H1 (cell line): ENCODE data around the gene POU2F1. TPM values are rescaled to one million over a fixed set of nuclear protein-coding genes. Genes with fewer than 3 reads are reported as not detected.

Experiments
- ATF3 ChIP-seq: IDR thresholded peaks from 2 replicates; pipeline ENCODE4 v1.6.1; 2011; ENCODE audit warnings: low read depth, mild to moderate bottlenecking, low read length; ENCODE audit not compliant: insufficient read depth
- CEBPB ChIP-seq: IDR thresholded peaks from 2 replicates; pipeline ENCODE4 v1.6.1; 2012; ENCODE audit warnings: low read depth, low read length
- CHD7 ChIP-seq: fragments of 300-600 bp; sonication (generic); IDR thresholded peaks from 2 replicates; pipeline ENCODE4 v1.7.1; 2012; ENCODE audit warnings: low read length, moderate library complexity, mild to moderate bottlenecking, inconsistent platforms; ENCODE audit not compliant: insufficient replicate concordance
- CREB1 ChIP-seq: IDR thresholded peaks from 2 replicates; pipeline ENCODE4 v1.6.1; 2012; ENCODE audit warnings: inconsistent platforms
- CTCF ChIP-seq, 3 experiments: IDR thresholded peaks; 1 replicate in 2 of 3; 2 replicates in 1 of 3; pipeline versions ENCODE4 v1.5.1 to v1.6.1; 2011; ENCODE audit warnings: low read length in 3 of 3, mild to moderate bottlenecking in 3 of 3, inconsistent platforms in 2 of 3, low read depth in 1 of 3, moderate library complexity in 1 of 3; ENCODE audit not compliant: insufficient read depth in 1 of 3; ENCODE audit errors: control extremely low read depth in 1 of 3
- RBBP5 ChIP-seq: IDR thresholded peaks from 2 replicates; pipeline ENCODE4 v1.7.1; 2012; ENCODE audit warnings: low read depth, mild to moderate bottlenecking, inconsistent platforms, low read length, moderate library complexity, borderline replicate concordance
- polyA plus RNA-seq, 7 experiments: library from polyadenylated mRNA; depleted of rRNA in 3 of 7; stranded (reverse) in 5 of 7; unstranded in 2 of 7; fragments of >200 nt in 5 of 7; fragments of 200-250 nt in 2 of 7; gene quantifications; 1 replicate in 5 of 7; 2 replicates in 1 of 7; 4 replicates in 1 of 7; pipeline versions ENCODE4 v1.2.1 to v1.2.3, GENCODE V29; 2011 to 2013; ENCODE audit warnings: missing spikeins in 2 of 7, mixed read lengths in 2 of 7
- total RNA-seq: library from RNA; stranded (reverse); fragmentation: NEBNext Ultra II Directional; extraction: Animal tissue kit (Norgen Biotek cat#: 25700); gene quantifications from 2 replicates; pipeline ENCODE4 v1.2.1, GENCODE V29; 2021

Gene POU2F1
- total and polyA plus RNA-seq, 2 of the 8 experiments (the other 6 are each of a cell fraction or from before 2014, with no cell fraction given): 37.0 to 57.2 TPM

GRCh38 chr1:167200749-167201148 lies 19.9 kb upstream of the POU2F1 start (continued):
- TF ChIP-seq ATF3 (no peak), RBBP5 (no peak), CEBPB (no peak), CHD7 (no peak), CTCF (IDR thresholded peaks at IDR 0.05; ENCODE audit: control extremely low read depth in 1 of 3, insufficient read depth in 1 of 3, low read depth in 1 of 3, low read length in 3 of 3) (no peak), CREB1 (no peak)
